Osteocyte (in vitro differentiated cells): Measurements from ENCODE around the gene C1QTNF6. TPM values are rescaled to one million over a fixed set of nuclear protein-coding genes. Genes with fewer than 3 reads are reported as not detected.

Experiments used
- DNase-seq: peaks from one replicate; pipeline ENCODE4 v3.0.0; 2021; ENCODE audit warnings: mixed read lengths; ENCODE audit not compliant: unreplicated experiment; ENCODE audit errors: extremely low spot score
- H3K27ac Mint-ChIP-seq: one replicate; pipeline ENCODE4 v1.8.0; 2021; ENCODE audit warnings: mild to moderate bottlenecking, mixed read lengths; ENCODE audit not compliant: unreplicated experiment
- H3K27me3 Mint-ChIP-seq: one replicate; pipeline ENCODE4 v1.8.0; 2021; ENCODE audit warnings: mixed read lengths; ENCODE audit not compliant: unreplicated experiment
- H3K36me3 Mint-ChIP-seq: one replicate; pipeline ENCODE4 v1.8.0; 2021; ENCODE audit warnings: mixed read lengths; ENCODE audit not compliant: unreplicated experiment
- H3K4me1 Mint-ChIP-seq: one replicate; pipeline ENCODE4 v1.8.0; 2021; ENCODE audit warnings: mixed read lengths; ENCODE audit not compliant: unreplicated experiment
- H3K4me3 Mint-ChIP-seq: one replicate; pipeline ENCODE4 v1.8.0; 2021; ENCODE audit warnings: mild to moderate bottlenecking, moderate library complexity, mixed read lengths; ENCODE audit not compliant: unreplicated experiment
- H3K9me3 Mint-ChIP-seq: one replicate; pipeline ENCODE4 v1.8.0; 2021; ENCODE audit warnings: mixed read lengths; ENCODE audit not compliant: unreplicated experiment
- total RNA-seq: library from RNA; stranded (reverse); gene quantifications from 2 replicates; pipeline ENCODE4 v1.2.1, GENCODE V29; 2021
- TF ChIP-seq, protein P1 (sequence below): fragments of 200-600 bp; sonication (generic); IDR thresholded peaks from 2 replicates; pipeline ENCODE4 v1.5.0; 2021; ENCODE audit warnings: antibody characterized with exemption, mild to moderate bottlenecking, moderate library complexity

The C1QTNF6 gene
- total RNA-seq, 1 donor from 2014 or later = 36.4 TPM

DNA sequence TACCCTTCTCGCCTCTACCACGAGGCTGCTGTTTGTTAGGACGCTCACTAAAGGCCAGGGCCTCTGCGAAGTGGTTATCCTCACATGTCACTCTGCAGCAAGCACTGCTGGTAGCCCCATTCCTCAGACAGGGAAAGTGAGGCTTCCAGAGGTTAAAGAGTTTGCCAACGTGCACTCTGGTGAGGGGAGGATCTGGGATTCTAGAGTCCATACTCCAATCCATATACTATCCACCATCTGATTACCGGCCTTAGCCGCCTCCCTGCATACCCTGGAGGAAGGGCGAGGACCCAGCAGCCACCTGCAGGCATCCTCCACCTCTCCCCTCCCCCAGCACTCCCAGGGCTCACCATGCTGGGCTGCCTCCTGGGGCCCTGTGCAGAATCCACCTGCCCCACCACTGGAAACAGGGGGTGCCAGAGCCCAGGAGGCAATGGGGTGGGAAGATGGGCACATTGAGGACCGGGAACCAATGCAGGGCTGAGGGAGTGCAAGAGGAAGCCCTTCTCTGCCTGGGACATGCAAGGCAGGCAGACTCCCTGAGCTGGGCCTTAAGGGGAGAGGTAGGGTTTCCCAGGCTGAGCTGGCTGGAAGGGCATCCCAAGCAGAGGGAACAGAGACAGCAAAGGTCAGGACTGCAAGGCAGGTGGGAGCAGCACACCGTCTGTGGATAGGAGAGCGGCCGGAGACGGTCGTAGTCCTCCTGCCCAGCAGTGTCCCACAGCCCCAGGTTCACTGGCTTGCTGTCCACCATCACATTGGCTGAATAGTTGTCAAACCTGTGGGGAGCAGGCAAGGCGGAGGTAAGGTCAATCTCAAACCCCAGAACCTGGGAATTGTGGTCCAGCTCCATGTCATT, 44.3 kb upstream of the C1QTNF6 start:
- Mint-ChIP-seq H3K9me3 (no peaks in the 10 kb centered on the region), H3K27me3 (peaks cover 5% of the 10 kb centered on the region), H3K4me3 (no peak overlapping the region), H3K36me3 (no peaks in the 10 kb centered on the region), H3K4me1 (peaks cover 26% of the 10 kb centered on the region), H3K27ac (no peak overlapping the region)
- TF ChIP-seq, protein P1, sequence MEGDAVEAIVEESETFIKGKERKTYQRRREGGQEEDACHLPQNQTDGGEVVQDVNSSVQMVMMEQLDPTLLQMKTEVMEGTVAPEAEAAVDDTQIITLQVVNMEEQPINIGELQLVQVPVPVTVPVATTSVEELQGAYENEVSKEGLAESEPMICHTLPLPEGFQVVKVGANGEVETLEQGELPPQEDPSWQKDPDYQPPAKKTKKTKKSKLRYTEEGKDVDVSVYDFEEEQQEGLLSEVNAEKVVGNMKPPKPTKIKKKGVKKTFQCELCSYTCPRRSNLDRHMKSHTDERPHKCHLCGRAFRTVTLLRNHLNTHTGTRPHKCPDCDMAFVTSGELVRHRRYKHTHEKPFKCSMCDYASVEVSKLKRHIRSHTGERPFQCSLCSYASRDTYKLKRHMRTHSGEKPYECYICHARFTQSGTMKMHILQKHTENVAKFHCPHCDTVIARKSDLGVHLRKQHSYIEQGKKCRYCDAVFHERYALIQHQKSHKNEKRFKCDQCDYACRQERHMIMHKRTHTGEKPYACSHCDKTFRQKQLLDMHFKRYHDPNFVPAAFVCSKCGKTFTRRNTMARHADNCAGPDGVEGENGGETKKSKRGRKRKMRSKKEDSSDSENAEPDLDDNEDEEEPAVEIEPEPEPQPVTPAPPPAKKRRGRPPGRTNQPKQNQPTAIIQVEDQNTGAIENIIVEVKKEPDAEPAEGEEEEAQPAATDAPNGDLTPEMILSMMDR = no peak
- no peak for DNase-seq

DNA sequence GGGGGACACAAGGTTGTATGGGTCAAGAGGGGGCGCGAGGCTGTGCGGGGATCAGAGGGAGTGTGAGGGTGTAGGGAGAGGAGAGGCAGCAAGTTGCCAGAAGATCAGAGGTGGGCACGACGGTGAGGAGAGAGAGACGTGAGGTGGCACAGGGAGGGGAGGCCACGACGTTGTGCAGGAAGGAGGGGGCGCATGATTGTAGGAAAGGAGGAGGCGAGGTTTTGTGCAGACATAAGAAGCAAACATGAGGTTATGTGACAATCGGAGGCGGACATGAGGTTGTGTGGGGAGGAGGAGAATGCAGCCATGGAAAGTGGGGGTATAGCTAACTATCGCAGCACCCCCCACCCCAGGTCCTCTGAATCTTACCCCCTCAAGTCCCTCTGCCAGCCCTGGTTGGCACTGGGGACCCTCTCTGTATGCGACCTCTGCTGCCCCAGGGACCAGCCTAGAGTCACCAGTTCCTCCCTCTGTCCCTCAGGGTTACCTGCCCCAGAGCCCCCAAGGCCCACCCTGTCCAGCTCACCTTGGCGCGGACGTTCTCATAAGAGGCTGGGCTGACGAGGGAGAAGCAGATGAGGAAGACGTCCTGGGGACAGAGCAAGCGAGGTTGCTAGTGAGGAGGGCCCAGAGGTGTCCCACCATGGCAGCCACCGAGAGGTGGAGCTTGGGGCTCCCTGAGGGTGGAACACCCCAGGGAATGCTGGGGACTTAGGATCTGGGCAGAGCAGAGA, 43.5 kb upstream of the C1QTNF6 start:
- Mint-ChIP-seq H3K27ac (no peak overlapping the region), H3K4me3 (no peak overlapping the region), H3K4me1 (peaks cover 24% of the 10 kb centered on the region), H3K36me3 (no peaks in the 10 kb centered on the region), H3K9me3 (no peaks in the 10 kb centered on the region), H3K27me3 (peaks cover 5% of the 10 kb centered on the region)
- TF ChIP-seq, protein P1 = no peak
- no peak for DNase-seq

DNA sequence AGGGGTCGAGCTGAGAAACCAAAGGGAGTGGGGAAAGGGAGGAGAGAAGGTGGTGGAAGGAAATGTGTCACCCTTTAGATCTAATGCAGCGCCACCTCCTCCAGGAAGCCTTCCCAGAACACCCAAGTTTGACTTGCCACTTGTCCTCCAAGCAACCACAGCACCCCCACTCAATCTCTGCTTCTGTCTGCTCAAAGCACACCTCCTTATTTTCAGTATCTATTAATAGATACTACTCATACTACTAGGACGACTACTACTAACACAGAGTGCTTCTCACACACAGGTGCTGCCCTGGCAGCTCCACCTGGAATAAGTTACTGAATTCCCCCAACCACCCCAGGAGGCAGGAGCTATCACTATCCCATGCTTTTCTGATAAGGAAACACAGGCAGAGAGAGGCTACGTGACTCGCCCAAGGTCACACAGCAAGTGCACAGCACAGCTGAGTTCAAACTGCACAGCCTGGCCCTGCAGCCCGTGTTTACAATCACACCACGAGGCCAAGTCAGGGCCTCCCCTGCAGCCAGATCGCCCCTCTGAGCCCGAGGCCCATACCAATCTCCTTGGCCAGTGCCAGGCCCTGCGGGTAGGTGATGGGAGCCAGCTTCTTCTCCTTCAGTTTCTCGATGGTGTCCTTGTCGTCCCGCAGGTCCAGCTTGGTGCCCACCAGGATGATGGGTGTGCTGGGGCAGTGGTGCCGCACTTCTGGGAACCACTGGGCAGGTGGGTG, 42.8 kb upstream of the C1QTNF6 start:
- no peak for DNase-seq
- no peaks in the 10 kb centered on the region for H3K9me3 Mint-ChIP-seq
- TF ChIP-seq, protein P1 = no peak
- no peak overlapping the region for H3K4me3 Mint-ChIP-seq
- no peaks in the 10 kb centered on the region for H3K36me3 Mint-ChIP-seq
- H3K27me3 Mint-ChIP-seq = peaks cover 8% of the 10 kb centered on the region
- H3K4me1 Mint-ChIP-seq = peaks cover 24% of the 10 kb centered on the region
- H3K27ac Mint-ChIP-seq = no peak overlapping the region

DNA sequence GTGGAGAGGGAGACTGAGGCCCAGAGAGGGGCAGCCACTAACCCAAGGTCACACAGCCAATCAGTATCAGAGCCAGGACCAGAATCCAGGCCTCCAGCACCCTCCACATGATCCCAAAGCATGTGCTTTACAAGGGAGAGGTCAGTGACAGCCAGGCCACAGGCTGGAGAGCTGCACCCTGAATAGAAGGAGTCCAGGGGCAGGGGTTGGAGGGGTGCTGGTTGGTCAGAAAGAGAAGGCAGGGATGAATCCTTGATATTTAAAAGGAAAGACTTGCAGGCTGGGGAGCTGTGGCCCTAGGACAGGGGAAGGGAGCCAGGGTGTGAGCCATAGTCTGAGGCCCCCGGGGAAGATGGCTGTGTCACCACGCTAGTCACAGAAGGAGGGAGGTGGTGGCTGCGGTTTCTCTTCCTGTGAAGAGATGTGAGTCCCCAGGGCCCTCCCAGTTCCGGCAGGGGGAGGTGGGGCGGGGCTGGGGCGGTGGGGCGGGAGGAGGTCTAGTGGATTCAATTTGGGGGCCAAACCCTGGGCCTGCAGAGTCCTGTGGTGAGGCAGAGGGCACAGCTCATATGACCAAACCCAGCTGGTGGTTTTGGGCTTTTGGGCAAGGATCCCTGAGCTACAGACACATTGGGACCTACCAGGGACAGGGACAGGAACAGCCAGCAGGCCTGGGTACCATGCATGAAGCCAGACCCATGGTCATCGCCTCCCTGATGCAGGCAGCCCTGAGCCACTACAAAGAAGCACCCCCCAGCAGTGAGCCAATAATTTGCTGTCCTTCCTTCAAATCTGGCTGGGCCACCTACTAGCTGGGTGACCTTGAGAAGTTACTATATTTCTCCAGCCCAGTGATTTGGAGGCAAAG, 42.0 kb upstream of the C1QTNF6 start:
- Mint-ChIP-seq H3K36me3 (no peaks in the 10 kb centered on the region), H3K4me3 (no peak overlapping the region), H3K4me1 (peaks cover 24% of the 10 kb centered on the region), H3K27me3 (peaks cover 12% of the 10 kb centered on the region), H3K27ac (peak overlapping the region; percentile 24), H3K9me3 (no peaks in the 10 kb centered on the region)
- TF ChIP-seq, protein P1 = no peak
- DNase-seq = no peak
